ENCODE measurements around the gene ZNF835. TPM values are rescaled to one million over a fixed set of nuclear protein-coding genes. Genes with fewer than 3 reads are reported as not detected.

ZNF835 gene
- 1 to 10 TPM in 2 of 4 donors, under 1 TPM in 2; 0.30 to 1.3 (median 0.84) TPM for total RNA-seq

DNA sequence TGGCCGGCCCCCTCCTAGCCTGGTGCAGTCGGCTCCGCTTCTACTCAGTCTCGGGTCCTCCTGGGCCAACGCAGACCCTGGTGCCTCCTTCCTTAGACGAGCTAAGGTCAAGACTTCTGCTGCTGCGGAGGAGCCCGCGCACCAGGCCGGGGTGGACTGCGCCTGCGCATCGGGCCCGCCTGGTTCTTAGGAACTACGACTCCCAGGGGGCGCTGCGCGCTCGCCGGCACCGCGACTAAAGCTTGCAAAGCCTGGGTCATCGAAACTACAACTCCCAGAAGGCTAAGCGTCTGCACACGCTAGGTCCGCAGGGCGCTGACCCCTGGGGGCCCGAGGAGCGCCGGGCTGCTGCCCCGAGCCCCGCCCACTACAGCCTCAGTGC is at the start of gene ZNF835:
ZNF835 (minus strand) TSS at position 145 of the 382 bp plus-strand sequence. CDS start 6,559 bp downstream, outside the sequence.
- H3K4me3 ChIP-seq (ENCODE audit: low read depth, poor library complexity, severe bottlenecking): peak within 1 kb of the TSS; percentile 46
- WGBS, 2 donors: 0 to 1% methylated on average over 10 to 19 of the region's 32 CpGs
- DNase-seq (ENCODE audit: low spot score in 2 of 2): peak; percentile 73 to 96
- TF ChIP-seq CTCF (IDR thresholded peaks at IDR 0.05): no peak
- TF ChIP-seq POLR2A (IDR thresholded peaks at IDR 0.05): no peak
- intact Hi-C loops (cut with DNase I; ENCODE audit: low total_unique reads): no loop called here

GRCh38 chr19:56720281-56720680 is 48.7 kb upstream of the ZNF835 start:
- no peak for DNase-seq (ENCODE audit: low spot score in 2 of 2)
- no peak overlapping the region for H3K4me3 ChIP-seq (ENCODE audit: low read depth, poor library complexity, severe bottlenecking)
- intact Hi-C loops (cut with DNase I; ENCODE audit: low total_unique reads): no loop called here
- WGBS, 2 donors: 19 to 27% methylated on average over 3 of the region's 3 CpGs
- TF ChIP-seq POLR2A (IDR thresholded peaks at IDR 0.05) (no peak), CTCF (IDR thresholded peaks at IDR 0.05) (no peak)

DNA sequence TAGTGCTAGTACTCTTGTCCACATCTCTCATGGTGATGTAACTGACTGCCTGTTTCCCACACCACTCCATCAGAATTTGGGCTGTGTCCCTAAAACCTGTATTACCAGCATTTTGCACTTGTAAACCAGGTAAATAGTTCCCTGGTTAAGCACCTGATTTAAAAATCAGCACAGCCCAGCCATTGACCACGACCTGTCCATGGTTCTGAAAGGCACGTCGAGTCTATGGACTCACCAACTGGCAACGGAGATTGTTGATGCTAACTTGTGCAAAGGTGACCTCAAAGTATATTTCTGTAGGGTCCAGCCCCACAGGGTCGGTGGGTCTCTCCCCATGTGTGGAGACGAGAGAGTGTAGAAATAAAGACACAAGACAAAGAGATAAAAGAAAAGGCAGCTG is 46.7 kb upstream of the ZNF835 start:
- TF ChIP-seq POLR2A (IDR thresholded peaks at IDR 0.05): no peak
- no peak for TF ChIP-seq CTCF (IDR thresholded peaks at IDR 0.05)
- 52 to 55% methylated on average over 6 of the region's 6 CpGs for WGBS, 2 donors
- no peak for DNase-seq (ENCODE audit: low spot score in 2 of 2)
- intact Hi-C loops (cut with DNase I; ENCODE audit: low total_unique reads): no loop called here
- H3K4me3 ChIP-seq (ENCODE audit: low read depth, poor library complexity, severe bottlenecking): no peak overlapping the region

GRCh38 chr19:56712611-56713276 is 41.2 kb upstream of the ZNF835 start:
- intact Hi-C loops (cut with DNase I; ENCODE audit: low total_unique reads): no loop called here
- no peak overlapping the region for H3K4me3 ChIP-seq (ENCODE audit: low read depth, poor library complexity, severe bottlenecking)
- whole genome bisulfite sequencing, 2 donors: 23 to 26% methylated on average over 9 of the region's 9 CpGs
- DNase-seq (ENCODE audit: low spot score in 2 of 2): no peak
- no peak for TF ChIP-seq CTCF (IDR thresholded peaks at IDR 0.05)
- TF ChIP-seq POLR2A (IDR thresholded peaks at IDR 0.05): no peak

DNA sequence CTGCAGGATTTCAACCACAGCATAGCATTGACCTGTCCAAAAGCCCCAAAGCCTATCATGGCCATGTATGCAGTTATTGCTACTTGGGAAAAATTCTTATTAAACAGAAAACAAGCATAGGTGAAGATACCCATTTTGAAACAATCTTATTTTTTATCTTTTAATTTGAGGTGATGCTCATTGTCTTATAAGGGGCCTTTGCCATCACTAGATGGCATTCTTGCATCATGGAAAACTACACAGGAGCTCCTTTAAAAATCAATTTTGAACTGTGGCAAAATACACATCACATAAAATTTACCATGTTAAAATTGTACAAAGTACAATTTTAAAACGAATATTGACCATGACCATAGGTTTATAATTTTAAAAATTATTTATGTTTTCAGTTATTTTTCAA is 38.9 kb upstream of the ZNF835 start:
- no peak overlapping the region for H3K4me3 ChIP-seq (ENCODE audit: low read depth, poor library complexity, severe bottlenecking)
- intact Hi-C loops (cut with DNase I; ENCODE audit: low total_unique reads): no loop called here
- TF ChIP-seq CTCF (IDR thresholded peaks at IDR 0.05): no peak
- no peak for DNase-seq (ENCODE audit: low spot score in 2 of 2)
- whole genome bisulfite sequencing, 2 donors: 18 to 25% methylated on average over 1 of the region's 1 CpG

DNA sequence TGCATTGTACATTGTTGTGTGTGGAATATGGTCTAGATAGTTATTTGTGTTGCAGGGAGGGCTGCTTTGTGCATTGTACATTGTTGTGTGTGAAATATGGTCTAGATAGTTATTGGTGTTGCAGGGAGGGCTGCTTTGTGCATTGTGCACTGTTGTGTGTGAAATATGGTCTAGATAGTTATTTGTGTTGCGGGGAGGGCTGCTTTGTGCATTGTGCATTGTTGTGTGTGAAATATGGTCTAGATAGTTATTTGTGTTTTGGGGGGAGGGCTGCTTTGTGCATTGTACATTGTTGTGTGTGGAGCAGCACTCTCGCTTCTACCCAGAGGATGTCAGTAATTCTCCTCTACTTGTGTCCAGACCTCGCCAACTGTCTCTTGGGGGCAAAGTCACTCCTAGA is 36.3 kb upstream of the ZNF835 start:
- DNase-seq (ENCODE audit: low spot score in 2 of 2): no peak
- 67 to 71% methylated on average over 3 of the region's 3 CpGs for WGBS, 2 donors
- intact Hi-C loops (cut with DNase I; ENCODE audit: low total_unique reads): no loop called here
- no peak overlapping the region for H3K4me3 ChIP-seq (ENCODE audit: low read depth, poor library complexity, severe bottlenecking)
- TF ChIP-seq POLR2A (IDR thresholded peaks at IDR 0.05) (no peak), CTCF (IDR thresholded peaks at IDR 0.05) (no peak)
